GM12875 (cell line): ENCODE results near the gene ZFR.
"Not testable (repeated sequence)": the region's sequence is repeated elsewhere in the genome, so short reads cannot be mapped to it uniquely, and the experiment has no call there.

Source experiments
- H3K4me3 ChIP-seq: one replicate; pipeline ENCODE4 v1.5.1; 2011; ENCODE audit warnings: low read depth, low read length, control low read depth
- CTCF ChIP-seq: IDR thresholded peaks from 2 replicates; pipeline ENCODE4 v1.5.1; 2011; ENCODE audit warnings: low read depth, mild to moderate bottlenecking, control low read depth, inconsistent platforms, low read length, moderate library complexity, borderline replicate concordance; ENCODE audit not compliant: insufficient read depth

The ZFR gene

GRCh38 chr5:32314658-32315057, 129.9 kb downstream of the ZFR start:
- no peak for TF ChIP-seq CTCF
- no peak overlapping the region for H3K4me3 ChIP-seq

GRCh38 chr5:32314152-32314488, 130.4 kb downstream of the ZFR start:
- not testable (repeated sequence) for H3K4me3 ChIP-seq

- TF ChIP-seq CTCF: no peak
- peak within 1 kb of the TSS; percentile 89 for H3K4me3 ChIP-seq
Observed at GRCh38 chr5:32312595-32313332, 131.8 kb downstream of the ZFR start, which contains the start of gene MTMR12. TSS of gene MTMR12 (minus strand) at chr5:32312939. CDS start at chr5:32312838, 101 bp downstream.

GRCh38 chr5:32312197-32312594, 132.3 kb downstream of the ZFR start:
- peak overlapping the region; percentile 89 for H3K4me3 ChIP-seq
- TF ChIP-seq CTCF: no peak

- TF ChIP-seq CTCF: no peak
- peak overlapping the region; percentile 89 for H3K4me3 ChIP-seq
Observed at GRCh38 chr5:32311404-32312196, 132.9 kb downstream of the ZFR start.

GRCh38 chr5:32309761-32310160, 134.8 kb downstream of the ZFR start:
- H3K4me3 ChIP-seq: peak overlapping the region; percentile 5
- no peak for TF ChIP-seq CTCF

- no peak overlapping the region for H3K4me3 ChIP-seq
- TF ChIP-seq CTCF: no peak
Observed at GRCh38 chr5:32308946-32309345, 135.6 kb downstream of the ZFR start.
